ENCODE results near the gene SLC14A1. TPM values are rescaled to one million over a fixed set of nuclear protein-coding genes. Genes with fewer than 3 reads are reported as not detected.

The SLC14A1 gene
- total and polyA plus RNA-seq, 2 donors (not counting 1 experiment from before 2014, with no cell fraction given): 5.8 to 6.4 TPM

- Mint-ChIP-seq H3K27me3 (peaks cover 3% of the 10 kb centered on the region), H3K4me1 (no peaks in the 10 kb centered on the region), H3K4me3 (no peak overlapping the region), H3K9me3 (ENCODE audit: insufficient read depth) (no peaks in the 10 kb centered on the region), H3K27ac (no peak overlapping the region)
- Histone ChIP-seq H2AFZ (ENCODE audit: insufficient read depth, low read depth, low read length, poor library complexity, severe bottlenecking) (no peak overlapping the region), H4K20me1 (ENCODE audit: control insufficient read depth, insufficient read depth, low read length, poor library complexity, severe bottlenecking) (no peaks in the 10 kb centered on the region), H3K9ac (ENCODE audit: low read length) (no peak overlapping the region), H3K27ac (ENCODE audit: low read length in 2 of 2) (no peak overlapping the region), H3K4me1 (ENCODE audit: control insufficient read depth in 2 of 2, insufficient read depth in 2 of 2, low read length in 2 of 2) (no peaks in the 10 kb centered on the region), H3K4me2 (replicated peaks; ENCODE audit: low read depth, low read length, poor library complexity, severe bottlenecking) (no peak overlapping the region), H3K36me3 (replicated peaks in 1 of 2; ENCODE audit: control extremely low read depth in 1 of 2, control insufficient read depth in 1 of 2, extremely low read depth in 1 of 2, insufficient read depth in 2 of 2, low read length in 1 of 2) (peaks cover 4 to 6% of the 10 kb centered on the region in 2 experiments), H3K27me3 (replicated peaks in 1 of 4; ENCODE audit: control extremely low read depth in 1 of 4, control insufficient read depth in 3 of 4, insufficient read depth in 4 of 4, low read length in 3 of 4) (no peaks in the 10 kb centered on the region), H3K79me2 (ENCODE audit: control insufficient read depth, insufficient read depth, low read length) (no peaks in the 10 kb centered on the region), H3K9me3 (ENCODE audit: control extremely low read depth in 1 of 3, control insufficient read depth in 2 of 3, insufficient read depth in 1 of 3, low read length in 2 of 3) (no peaks in the 10 kb centered on the region), H3K4me3 (ENCODE audit: control extremely low read depth in 1 of 5, extremely low read depth in 1 of 5, insufficient read depth in 1 of 5, low read depth in 2 of 5, low read length in 4 of 5) (no peak overlapping the region)
- no peak for TF ChIP-seq EZH2 (IDR thresholded peaks at IDR 0.05; ENCODE audit: borderline replicate concordance, insufficient read depth, low read depth, low read length, poor library complexity, severe bottlenecking)
- TF ChIP-seq, protein P1, sequence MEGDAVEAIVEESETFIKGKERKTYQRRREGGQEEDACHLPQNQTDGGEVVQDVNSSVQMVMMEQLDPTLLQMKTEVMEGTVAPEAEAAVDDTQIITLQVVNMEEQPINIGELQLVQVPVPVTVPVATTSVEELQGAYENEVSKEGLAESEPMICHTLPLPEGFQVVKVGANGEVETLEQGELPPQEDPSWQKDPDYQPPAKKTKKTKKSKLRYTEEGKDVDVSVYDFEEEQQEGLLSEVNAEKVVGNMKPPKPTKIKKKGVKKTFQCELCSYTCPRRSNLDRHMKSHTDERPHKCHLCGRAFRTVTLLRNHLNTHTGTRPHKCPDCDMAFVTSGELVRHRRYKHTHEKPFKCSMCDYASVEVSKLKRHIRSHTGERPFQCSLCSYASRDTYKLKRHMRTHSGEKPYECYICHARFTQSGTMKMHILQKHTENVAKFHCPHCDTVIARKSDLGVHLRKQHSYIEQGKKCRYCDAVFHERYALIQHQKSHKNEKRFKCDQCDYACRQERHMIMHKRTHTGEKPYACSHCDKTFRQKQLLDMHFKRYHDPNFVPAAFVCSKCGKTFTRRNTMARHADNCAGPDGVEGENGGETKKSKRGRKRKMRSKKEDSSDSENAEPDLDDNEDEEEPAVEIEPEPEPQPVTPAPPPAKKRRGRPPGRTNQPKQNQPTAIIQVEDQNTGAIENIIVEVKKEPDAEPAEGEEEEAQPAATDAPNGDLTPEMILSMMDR (IDR thresholded peaks at IDR 0.05): no peak
- intact Hi-C loops (cut with micrococcal nuclease): no loop called here
- 100% methylated on average over 3 of the region's 3 CpGs for WGBS (ENCODE audit: insufficient coverage)
- ChIA-PET CTCF (no interaction called here), POLR2A (no interaction called here)
- DNase-seq: no peak
- no peak for ATAC-seq (ENCODE audit: low read depth)
These were observed 15.3 kb downstream of the SLC14A1 start for GRCh38 chr18:45739268-45739667.

- DNase-seq (no peak), ATAC-seq (ENCODE audit: low read depth) (no peak)
- Histone ChIP-seq H3K27me3 (replicated peaks in 1 of 4; ENCODE audit: control extremely low read depth in 1 of 4, control insufficient read depth in 3 of 4, insufficient read depth in 4 of 4, low read length in 3 of 4) (no peaks in the 10 kb centered on the region), H3K9me3 (ENCODE audit: control extremely low read depth in 1 of 3, control insufficient read depth in 2 of 3, insufficient read depth in 1 of 3, low read length in 2 of 3) (no peaks in the 10 kb centered on the region), H3K9ac (ENCODE audit: low read length) (no peak overlapping the region), H3K4me2 (replicated peaks; ENCODE audit: low read depth, low read length, poor library complexity, severe bottlenecking) (no peak overlapping the region), H3K27ac (ENCODE audit: low read length in 2 of 2) (no peak overlapping the region), H3K79me2 (ENCODE audit: control insufficient read depth, insufficient read depth, low read length) (no peaks in the 10 kb centered on the region), H3K36me3 (replicated peaks in 1 of 2; ENCODE audit: control extremely low read depth in 1 of 2, control insufficient read depth in 1 of 2, extremely low read depth in 1 of 2, insufficient read depth in 2 of 2, low read length in 1 of 2) (peaks cover 4 to 6% of the 10 kb centered on the region in 2 experiments), H3K4me1 (ENCODE audit: control insufficient read depth in 2 of 2, insufficient read depth in 2 of 2, low read length in 2 of 2) (no peaks in the 10 kb centered on the region), H4K20me1 (ENCODE audit: control insufficient read depth, insufficient read depth, low read length, poor library complexity, severe bottlenecking) (no peaks in the 10 kb centered on the region), H2AFZ (ENCODE audit: insufficient read depth, low read depth, low read length, poor library complexity, severe bottlenecking) (no peak overlapping the region), H3K4me3 (ENCODE audit: control extremely low read depth in 1 of 5, extremely low read depth in 1 of 5, insufficient read depth in 1 of 5, low read depth in 2 of 5, low read length in 4 of 5) (no peak overlapping the region)
- ChIA-PET POLR2A (no interaction called here), CTCF (no interaction called here)
- no peak for TF ChIP-seq EZH2 (IDR thresholded peaks at IDR 0.05; ENCODE audit: borderline replicate concordance, insufficient read depth, low read depth, low read length, poor library complexity, severe bottlenecking)
- TF ChIP-seq, protein P1 (IDR thresholded peaks at IDR 0.05): no peak
- no peaks in the 10 kb centered on the region for H3K9me3 Mint-ChIP-seq (ENCODE audit: insufficient read depth)
- H3K4me3 Mint-ChIP-seq: no peak overlapping the region
- H3K27me3 Mint-ChIP-seq: no peaks in the 10 kb centered on the region
- WGBS (ENCODE audit: insufficient coverage): 87% methylated on average over 3 of the region's 3 CpGs
- no peak overlapping the region for H3K27ac Mint-ChIP-seq
- H3K4me1 Mint-ChIP-seq: no peaks in the 10 kb centered on the region
- intact Hi-C loops (cut with micrococcal nuclease): no loop called here
These were observed 15.9 kb downstream of the SLC14A1 start for GRCh38 chr18:45739848-45740247.
